GF-D8 (cell line): ENCODE results near the gene PKD1L1.

ENCODE experiments used
- DNase-seq: peaks from one replicate; lab custom pipeline; 2025; lab: John Stamatoyannopoulos, UW

PKD1L1 gene

GRCh38 chr7:47902013-47902412 lies 46.3 kb downstream of the PKD1L1 start:
- DNase-seq, result no peak

- no peak for DNase-seq
These were observed 46.7 kb downstream of the PKD1L1 start for GRCh38 chr7:47901542-47901941.

- DNase-seq, result no peak
These were observed 50.4 kb downstream of the PKD1L1 start for GRCh38 chr7:47897831-47898230.

GRCh38 chr7:47896809-47897423 lies 51.4 kb downstream of the PKD1L1 start:
- DNase-seq, result no peak

- no peak for DNase-seq
These were observed 53.2 kb downstream of the PKD1L1 start for GRCh38 chr7:47895026-47895425.

- no peak for DNase-seq
These were observed 54.4 kb downstream of the PKD1L1 start for GRCh38 chr7:47893721-47894365.

GRCh38 chr7:47893238-47893637 lies 55.0 kb downstream of the PKD1L1 start:
- DNase-seq, result no peak

GRCh38 chr7:47890606-47891005 lies 57.7 kb downstream of the PKD1L1 start:
- no peak for DNase-seq

GRCh38 chr7:47890125-47890524 lies 58.1 kb downstream of the PKD1L1 start:
- no peak for DNase-seq

- no peak for DNase-seq
These were observed 58.5 kb downstream of the PKD1L1 start for GRCh38 chr7:47889723-47890122.

- no peak for DNase-seq
These were observed 59.6 kb downstream of the PKD1L1 start for GRCh38 chr7:47888371-47889265.

- no peak for DNase-seq
These were observed 61.1 kb downstream of the PKD1L1 start for GRCh38 chr7:47887016-47887640.

- DNase-seq, result no peak
These were observed 62.1 kb downstream of the PKD1L1 start for GRCh38 chr7:47885987-47886811.

- DNase-seq, result no peak
These were observed 62.8 kb downstream of the PKD1L1 start for GRCh38 chr7:47885309-47885986.

- no peak for DNase-seq
These were observed 63.6 kb downstream of the PKD1L1 start for GRCh38 chr7:47884675-47885074.

- DNase-seq, result no peak
These were observed 65.6 kb downstream of the PKD1L1 start for GRCh38 chr7:47882635-47883034.

GRCh38 chr7:47881256-47881655 lies 67.0 kb downstream of the PKD1L1 start:
- DNase-seq, result no peak

- DNase-seq, result no peak
These were observed 69.6 kb downstream of the PKD1L1 start for GRCh38 chr7:47878662-47879061.

GRCh38 chr7:47877336-47877735 lies 70.9 kb downstream of the PKD1L1 start:
- no peak for DNase-seq

GRCh38 chr7:47875998-47876744 lies 72.1 kb downstream of the PKD1L1 start:
- DNase-seq, result no peak
